GM19395 (cell line): Measurements from ENCODE around the gene TPM2.

Experiments used
- ATAC-seq: cut with Tn5 transposase; IDR thresholded peaks from one replicate; pipeline ENCODE4 v1.9.1; 2021; ENCODE audit warnings: mild to moderate bottlenecking, moderate library complexity; ENCODE audit not compliant: unreplicated experiment

Gene TPM2

GRCh38 chr9:35679766-35680330 is 9.9 kb downstream of the TPM2 start:
- ATAC-seq, result no peak

GRCh38 chr9:35679091-35679490 is 10.6 kb downstream of the TPM2 start:
- no peak for ATAC-seq

GRCh38 chr9:35675732-35676392 is 13.9 kb downstream of the TPM2 start:
- ATAC-seq, result no peak

- no peak for ATAC-seq
Measured at GRCh38 chr9:35675204-35675603, 14.5 kb downstream of the TPM2 start.

- no peak for ATAC-seq
Measured at GRCh38 chr9:35674025-35674361, 15.7 kb downstream of the TPM2 start.

- no peak for ATAC-seq
Measured at GRCh38 chr9:35673132-35674024, 16.3 kb downstream of the TPM2 start, which contains the start of gene CA9. Gene CA9, plus strand, starts transcription at chr9:35673928. Its CDS starts 32 bp downstream, at chr9:35673960.

GRCh38 chr9:35669331-35670145 is 20.2 kb downstream of the TPM2 start:
- ATAC-seq, result no peak

GRCh38 chr9:35667939-35668338 is 21.8 kb downstream of the TPM2 start:
- ATAC-seq, result no peak

GRCh38 chr9:35666549-35666948 is 23.2 kb downstream of the TPM2 start:
- no peak for ATAC-seq

- ATAC-seq, result no peak
Measured at GRCh38 chr9:35666045-35666444, 23.7 kb downstream of the TPM2 start.

- ATAC-seq, result no peak
Measured at GRCh38 chr9:35665471-35665818, 24.3 kb downstream of the TPM2 start.

GRCh38 chr9:35664531-35665470 is 24.9 kb downstream of the TPM2 start, which contains the start of gene ARHGEF39:
Gene ARHGEF39, minus strand, starts transcription at chr9:35665195. Its CDS starts 26 bp downstream, at chr9:35665169.
- peak; percentile 87 for ATAC-seq

GRCh38 chr9:35662437-35662836 is 27.3 kb downstream of the TPM2 start:
- no peak for ATAC-seq

GRCh38 chr9:35661756-35662350 is 27.9 kb downstream of the TPM2 start:
- no peak for ATAC-seq

GRCh38 chr9:35660966-35661415 is 28.7 kb downstream of the TPM2 start:
- no peak for ATAC-seq

GRCh38 chr9:35659340-35659739 is 30.4 kb downstream of the TPM2 start:
- no peak for ATAC-seq

- ATAC-seq, result no peak
Measured at GRCh38 chr9:35658968-35659220, 30.8 kb downstream of the TPM2 start.

- peak; percentile 56 for ATAC-seq
Measured at GRCh38 chr9:35658137-35658967, 31.4 kb downstream of the TPM2 start, which contains the start of gene CCDC107. Gene CCDC107, plus strand, starts transcription at chr9:35658292. Its CDS starts 88 bp downstream, at chr9:35658380.
